ENCODE data around the gene ITPRIP.

Gene ITPRIP

GRCh38 chr10:104340111-104340526, 1.9 kb upstream of the ITPRIP start:
- TF ChIP-seq, protein P1, sequence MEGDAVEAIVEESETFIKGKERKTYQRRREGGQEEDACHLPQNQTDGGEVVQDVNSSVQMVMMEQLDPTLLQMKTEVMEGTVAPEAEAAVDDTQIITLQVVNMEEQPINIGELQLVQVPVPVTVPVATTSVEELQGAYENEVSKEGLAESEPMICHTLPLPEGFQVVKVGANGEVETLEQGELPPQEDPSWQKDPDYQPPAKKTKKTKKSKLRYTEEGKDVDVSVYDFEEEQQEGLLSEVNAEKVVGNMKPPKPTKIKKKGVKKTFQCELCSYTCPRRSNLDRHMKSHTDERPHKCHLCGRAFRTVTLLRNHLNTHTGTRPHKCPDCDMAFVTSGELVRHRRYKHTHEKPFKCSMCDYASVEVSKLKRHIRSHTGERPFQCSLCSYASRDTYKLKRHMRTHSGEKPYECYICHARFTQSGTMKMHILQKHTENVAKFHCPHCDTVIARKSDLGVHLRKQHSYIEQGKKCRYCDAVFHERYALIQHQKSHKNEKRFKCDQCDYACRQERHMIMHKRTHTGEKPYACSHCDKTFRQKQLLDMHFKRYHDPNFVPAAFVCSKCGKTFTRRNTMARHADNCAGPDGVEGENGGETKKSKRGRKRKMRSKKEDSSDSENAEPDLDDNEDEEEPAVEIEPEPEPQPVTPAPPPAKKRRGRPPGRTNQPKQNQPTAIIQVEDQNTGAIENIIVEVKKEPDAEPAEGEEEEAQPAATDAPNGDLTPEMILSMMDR (conservative IDR thresholded peaks at IDR 0.05) = no peak
- peak overlapping the region; percentile 89 for H3K27ac ChIP-seq

DNA sequence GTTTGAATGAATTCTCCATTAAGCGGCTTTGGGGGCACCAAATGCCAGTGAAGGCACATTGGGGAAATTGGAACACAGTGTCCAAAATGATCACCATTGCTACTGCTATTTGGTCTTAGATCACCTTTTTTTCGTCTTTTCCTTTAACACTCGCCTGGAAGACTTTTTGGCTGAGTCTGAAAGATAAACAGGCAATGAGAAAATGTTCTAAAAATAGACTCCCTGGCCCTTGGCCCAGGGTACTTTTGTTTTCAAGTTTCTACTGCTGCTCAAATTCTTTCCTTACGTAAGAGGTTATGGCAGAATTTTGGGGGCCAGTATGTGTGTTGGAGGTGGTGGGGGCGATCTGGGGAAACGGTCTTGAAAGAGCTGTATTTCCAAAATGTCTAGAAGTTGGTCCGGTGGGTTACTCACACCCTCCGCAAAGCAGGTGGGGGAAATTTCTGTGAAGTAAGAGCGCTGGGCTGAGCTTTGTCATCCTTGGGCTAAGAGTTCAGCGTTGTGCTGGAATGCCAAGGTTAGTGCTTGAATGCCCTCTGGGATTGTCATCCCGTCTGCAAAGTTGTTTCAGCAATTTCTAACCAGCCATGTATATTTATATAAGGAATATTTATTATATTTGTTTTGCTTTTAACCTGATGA, 1.3 kb upstream of the ITPRIP start:
- H3K27ac ChIP-seq = peak overlapping the region; percentile 89
- TF ChIP-seq, protein P1 (conservative IDR thresholded peaks at IDR 0.05) = no peak

DNA sequence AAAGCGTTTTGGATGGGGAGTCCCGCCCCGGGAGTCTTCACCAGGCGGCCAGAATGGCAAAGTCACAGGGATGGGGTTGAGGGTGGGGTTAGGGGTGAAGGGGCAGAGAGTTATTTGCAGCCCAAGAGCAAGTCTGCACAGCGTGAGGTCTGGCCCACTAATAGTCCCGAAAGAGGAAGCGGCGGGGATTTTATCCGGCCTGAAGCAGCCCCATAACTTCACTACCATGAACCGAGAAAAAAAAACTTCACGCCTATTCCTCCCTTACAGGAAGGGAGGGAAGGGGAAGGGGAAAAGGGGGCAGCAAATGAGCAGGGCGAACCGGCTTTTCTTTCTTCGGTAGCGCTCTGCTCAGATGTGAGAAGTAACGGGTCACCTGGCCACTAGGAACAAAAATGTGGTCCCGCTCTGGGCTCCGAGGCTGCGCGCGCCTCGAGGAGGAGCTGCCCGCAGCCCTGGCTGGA, 712 bp downstream of the ITPRIP start:
- H3K27ac ChIP-seq = peak overlapping the region; percentile 89
- TF ChIP-seq, protein P1 (conservative IDR thresholded peaks at IDR 0.05) = no peak

- peak overlapping the region; percentile 89 for H3K27ac ChIP-seq
- TF ChIP-seq, protein P1 (conservative IDR thresholded peaks at IDR 0.05) = no peak
Observed at GRCh38 chr10:104336821-104337467, 1.3 kb downstream of the ITPRIP start.

- TF ChIP-seq, protein P1 (conservative IDR thresholded peaks at IDR 0.05) = no peak
- H3K27ac ChIP-seq = peak overlapping the region; percentile 94; the same call in 1 of the 2 replicates
Observed at GRCh38 chr10:104334965-104335650, 3.2 kb downstream of the ITPRIP start.

DNA sequence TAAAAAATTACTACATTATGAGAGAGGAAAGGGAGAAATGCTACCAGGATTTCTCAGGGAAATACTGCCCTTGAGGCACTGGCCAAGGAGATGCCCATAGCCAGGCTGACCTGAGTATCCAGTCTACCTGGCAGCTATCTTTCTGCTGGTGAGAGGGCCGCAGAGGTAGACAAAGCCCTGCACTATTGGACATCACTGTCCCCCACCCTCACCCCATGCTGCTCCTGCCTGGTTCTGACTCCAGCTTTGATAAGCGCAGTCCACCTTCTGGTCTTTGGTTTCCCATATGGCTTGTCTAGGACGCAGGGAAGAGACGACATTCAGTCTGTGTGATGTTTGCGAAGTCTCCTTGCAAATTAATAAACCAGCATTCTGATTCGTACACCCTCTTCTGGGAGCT, 3.7 kb downstream of the ITPRIP start:
- TF ChIP-seq, protein P1 (conservative IDR thresholded peaks at IDR 0.05) = no peak
- H3K27ac ChIP-seq = peak overlapping the region; percentile 94; the same call in 1 of the 2 replicates

DNA sequence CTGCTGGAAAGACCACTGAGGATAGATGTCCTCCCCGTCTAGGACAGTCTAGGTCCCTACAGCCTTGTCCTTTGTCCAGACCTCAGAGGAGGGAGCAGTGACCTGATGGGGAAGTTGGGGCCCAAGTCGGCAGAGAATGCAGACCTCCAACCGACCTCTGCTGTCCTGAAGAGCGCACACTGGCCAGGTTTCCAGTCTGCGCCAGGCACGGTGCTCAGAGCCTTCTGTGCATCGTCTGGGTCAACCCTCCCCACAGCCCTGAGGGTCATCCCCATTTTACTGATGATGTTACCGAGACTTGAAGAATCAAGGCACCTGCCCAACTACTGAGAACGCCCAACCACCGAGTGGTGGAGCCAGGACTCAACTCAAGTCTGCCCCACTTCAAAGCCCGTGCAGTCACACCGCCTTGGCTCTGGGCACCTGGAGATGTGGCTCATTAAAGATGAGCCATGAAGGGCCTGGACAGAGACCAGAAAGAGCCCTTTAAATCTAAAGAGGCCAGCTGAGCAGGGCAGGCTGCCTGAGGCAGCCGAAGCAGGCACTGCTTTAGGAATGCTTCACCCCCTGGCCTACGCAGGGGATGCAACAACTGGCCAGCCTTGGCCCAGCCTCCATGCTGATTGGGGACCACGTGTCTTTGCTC, 4.4 kb downstream of the ITPRIP start:
- H3K27ac ChIP-seq = peak overlapping the region; percentile 94
- TF ChIP-seq, protein P1 (conservative IDR thresholded peaks at IDR 0.05) = no peak

Data from VCaP (cell line).